ENCODE data around the gene LAMA1. TPM values are rescaled to one million over a fixed set of nuclear protein-coding genes. Genes with fewer than 3 reads are reported as not detected.

The LAMA1 gene
- total RNA-seq, 4 donors from 2014 or later, result 0.83 to 3.2 (median 1.4) TPM

GRCh38 chr18:6901286-6901926 lies 216.2 kb downstream of the LAMA1 start:
- 65% methylated on average over 3 of the region's 3 CpGs for WGBS

GRCh38 chr18:6891788-6892187 lies 225.8 kb downstream of the LAMA1 start:
- no peak for DNase-seq (ENCODE audit: low spot score in 2 of 2)
- peaks cover 11% of the 10 kb centered on the region for H3K36me3 ChIP-seq
- no peak overlapping the region for H3K4me3 ChIP-seq
- H3K9me3 ChIP-seq, result no peaks in the 10 kb centered on the region
- H3K27ac ChIP-seq, result no peak overlapping the region
- H3K27me3 ChIP-seq, result no peaks in the 10 kb centered on the region
- WGBS, result 90% methylated on average over 3 of the region's 3 CpGs
- no peaks in the 10 kb centered on the region for H3K4me1 ChIP-seq
- no peak for TF ChIP-seq EP300 (IDR thresholded peaks at IDR 0.05)
- TF ChIP-seq CTCF (IDR thresholded peaks at IDR 0.05), result no peak
- no peak for TF ChIP-seq POLR2AphosphoS5 (IDR thresholded peaks at IDR 0.05)

More at GRCh38 chr18:6901286-6901926, 216.2 kb downstream of the LAMA1 start:
- Histone ChIP-seq H3K4me1 (no peaks in the 10 kb centered on the region), H3K9me3 (no peaks in the 10 kb centered on the region), H3K27ac (no peak overlapping the region), H3K36me3 (peaks cover 5% of the 10 kb centered on the region), H3K4me3 (no peak overlapping the region), H3K27me3 (no peaks in the 10 kb centered on the region)
- TF ChIP-seq POLR2AphosphoS5 (IDR thresholded peaks at IDR 0.05), result no peak
- TF ChIP-seq POLR2A (IDR thresholded peaks at IDR 0.05), result no peak
- no peak for TF ChIP-seq CTCF (IDR thresholded peaks at IDR 0.05)
- no peak for TF ChIP-seq EP300 (IDR thresholded peaks at IDR 0.05)
- DNase-seq (ENCODE audit: low spot score in 2 of 2), result no peak

Other genes with a start within 250 kb of the LAMA1 start
- gene LRRC30, start 113.3 kb upstream of the LAMA1 start, total RNA-seq, result not detected